Transverse colon (tissue), 4 donors: ENCODE data around the gene SLC25A17. TPM values are rescaled to one million over a fixed set of nuclear protein-coding genes. Genes with fewer than 3 reads are reported as not detected.

Experiments used
- DNase-seq: peaks from one replicate; pipeline ENCODE4 v3.0.0-alpha.2; 2019
- H3K27ac ChIP-seq, 4 donors: fragments of 200-600 bp; sonication (generic); 2 replicates each; pipeline ENCODE4 v1.5.1; 2016 to 2018; ENCODE audit warnings: inconsistent platforms in 4 of 4
- H3K27me3 ChIP-seq: fragments of 200-600 bp; sonication (generic); 2 replicates; pipeline ENCODE4 v1.5.1; 2017; ENCODE audit warnings: inconsistent platforms
- H3K36me3 ChIP-seq, 4 donors: fragments of 200-600 bp; sonication (generic); 2 replicates each; pipeline ENCODE4 v1.5.1; 2017 to 2019; ENCODE audit warnings: inconsistent platforms in 4 of 4
- H3K4me1 ChIP-seq, 4 donors: fragments of 200-600 bp; sonication (generic); 2 replicates each; pipeline ENCODE4 v1.5.1; 2017 to 2020; ENCODE audit warnings: inconsistent platforms in 4 of 4
- H3K4me3 ChIP-seq, 4 donors: fragments of 200-600 bp; sonication (generic); 1 replicate in 1 of 4; 2 replicates in 3 of 4; pipeline versions ENCODE4 v1.5.1 to v1.6.1; 2017 to 2019; ENCODE audit warnings: inconsistent platforms in 4 of 4
- H3K9me3 ChIP-seq, 2 donors: fragments of 200-600 bp; sonication (generic); 2 replicates each; pipeline ENCODE4 v1.5.1; 2017 to 2019; ENCODE audit warnings: inconsistent platforms in 2 of 2
- CTCF ChIP-seq, 5 experiments: fragments of 200-600 bp in 3 of 5; fragments of 450-650 bp in 2 of 5; sonication (generic) in 3 of 5; IDR thresholded peaks; 1 replicate in 2 of 5; 2 replicates in 3 of 5; pipeline ENCODE4 v1.5.1; 2016 to 2017; ENCODE audit warnings: antibody characterized with exemption in 5 of 5, inconsistent platforms in 3 of 5, mild to moderate bottlenecking in 2 of 5, moderate library complexity in 1 of 5
- EP300 ChIP-seq: sonication (generic); formaldehyde crosslinking; IDR thresholded peaks from one replicate; pipeline ENCODE4 v1.6.1; 2017; ENCODE audit warnings: antibody characterized with exemption, low read depth
- POLR2A ChIP-seq: fragments of 450-650 bp; IDR thresholded peaks from one replicate; pipeline ENCODE4 v1.6.1; 2016; ENCODE audit warnings: antibody characterized with exemption, mild to moderate bottlenecking, moderate library complexity
- POLR2AphosphoS5 ChIP-seq, 3 donors: sonication (generic); formaldehyde crosslinking; IDR thresholded peaks; one replicate each; pipeline ENCODE4 v1.6.1; 2016; ENCODE audit warnings: antibody characterized with exemption in 3 of 3
- WGBS, 2 donors: methylation state at CpG; one replicate each; pipeline ENCODE4 v1.1.5; 2018; ENCODE audit warnings: low coverage in 1 of 2; 5-methylcytosine and 5-hydroxymethylcytosine counted together
- in situ Hi-C, 4 donors: fragments of 200-750 bp; cut with MboI; loops; one replicate each; pipeline versions ENCODE4 v1.15.0 to v1.15.1; 2017; ENCODE audit warnings: low sequenced_read_pairs in 3 of 4, low pct_ligation_motif_present in 1 of 4, low pct_unique_long_range_greater_than_20kb in 1 of 4
- intact Hi-C: fragments of 100-400 bp; cut with DNase I; formaldehyde crosslinking; loops from one replicate; pipeline ENCODE4 v1.15.1; 2023; ENCODE audit warnings: low total_unique reads
- total RNA-seq, 4 donors: library from RNA; depleted of rRNA; stranded (reverse); fragments of >200 nt; gene quantifications; one replicate each; pipeline ENCODE4 v1.1.0, GENCODE V29; 2016

SLC25A17 gene
- total RNA-seq, 4 donors from 2014 or later = 8.0 to 20.2 (median 12.5) TPM

DNA sequence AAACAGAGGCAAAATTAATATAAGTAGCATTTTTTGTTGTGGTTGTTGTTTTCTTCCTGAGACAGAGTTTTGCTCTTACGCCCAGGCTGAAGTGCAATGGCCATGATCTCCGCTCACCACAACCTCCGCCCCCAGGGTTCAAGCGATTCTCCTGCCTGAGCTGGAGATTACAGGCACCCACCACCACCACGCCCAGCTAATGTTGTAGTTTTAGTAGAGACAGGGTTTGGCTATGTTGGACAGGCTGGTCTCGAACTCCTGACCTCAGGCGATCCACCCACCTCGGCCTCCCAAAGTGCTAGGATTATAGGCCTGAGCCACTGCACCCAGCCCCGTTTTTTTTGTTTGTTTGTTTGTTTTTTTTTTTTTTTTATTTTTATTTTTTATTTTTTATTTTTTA lies 75.4 kb downstream of the SLC25A17 start:
- TF ChIP-seq POLR2A (no peak), POLR2AphosphoS5 (IDR thresholded peaks at IDR 0.05) (no peak), CTCF (IDR thresholded peaks at IDR 0.05) (no peak), EP300 (no peak)

DNA sequence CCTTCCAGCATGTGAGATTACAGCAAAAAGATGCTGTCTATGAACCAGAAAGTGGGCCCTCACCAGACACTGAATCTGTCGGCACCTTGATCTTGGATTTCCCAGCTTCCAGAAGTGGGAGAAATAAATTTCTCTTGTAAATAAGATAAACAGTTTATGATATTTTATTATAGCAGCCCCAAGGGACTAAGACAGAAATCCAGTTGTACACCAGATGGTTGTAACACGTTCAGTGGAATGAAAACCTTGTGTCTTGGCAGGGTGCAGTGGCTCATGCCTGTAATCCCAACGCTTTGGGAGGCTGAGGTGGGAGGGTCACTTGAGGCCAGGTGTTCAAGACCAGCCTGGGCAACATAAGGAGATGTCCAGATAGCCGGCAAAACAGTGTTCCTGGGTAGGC lies 78.0 kb downstream of the SLC25A17 start:
- Histone ChIP-seq H3K4me1 (no peaks in the 10 kb centered on the region), H3K27me3 (no peaks in the 10 kb centered on the region), H3K4me3 (no peak overlapping the region), H3K27ac (no peak overlapping the region), H3K36me3 (no peaks in the 10 kb centered on the region), H3K9me3 (no peaks in the 10 kb centered on the region)
- TF ChIP-seq POLR2A = no peak
- TF ChIP-seq POLR2AphosphoS5 (IDR thresholded peaks at IDR 0.05) = no peak
- no peak for TF ChIP-seq EP300
- TF ChIP-seq CTCF (IDR thresholded peaks at IDR 0.05) = no peak
- DNase-seq = no peak
- WGBS, 2 donors = 50 to 55% methylated on average over 3 to 4 of the region's 4 CpGs
- in situ Hi-C loops = no loop called here
- intact Hi-C loops = no loop called here

More for the DNA sequence above, 75.4 kb downstream of the SLC25A17 start:
- Histone ChIP-seq H3K27ac (no peak overlapping the region), H3K4me3 (no peak overlapping the region), H3K4me1 (no peaks in the 10 kb centered on the region), H3K27me3 (no peaks in the 10 kb centered on the region), H3K9me3 (no peaks in the 10 kb centered on the region), H3K36me3 (no peaks in the 10 kb centered on the region)
- intact Hi-C loops (no loop called here), in situ Hi-C loops (no loop called here)
- no peak for DNase-seq
- 80 to 87% methylated on average over 2 to 9 of the region's 9 CpGs for WGBS, 2 donors

DNA sequence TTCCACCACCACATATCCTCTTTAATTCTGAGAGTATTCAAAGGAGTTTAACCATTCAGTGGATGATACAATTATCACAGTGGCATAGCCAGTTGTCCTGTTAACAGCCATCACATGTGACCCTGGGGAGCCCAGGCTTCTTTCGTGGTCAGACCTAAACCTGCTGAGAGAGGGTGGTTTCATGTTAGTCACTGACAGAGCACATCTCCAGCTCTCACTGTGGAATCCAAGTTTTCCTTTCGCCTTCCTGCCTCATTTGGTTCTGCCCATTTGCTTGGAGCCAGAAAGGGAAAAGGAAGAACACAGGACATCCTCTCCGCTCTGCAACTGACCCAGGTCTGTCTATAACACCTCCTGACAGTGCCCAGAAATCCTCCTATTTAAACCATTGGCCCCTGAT lies 79.4 kb downstream of the SLC25A17 start:
- Histone ChIP-seq H3K27me3 (no peaks in the 10 kb centered on the region), H3K9me3 (no peaks in the 10 kb centered on the region), H3K27ac (no peak overlapping the region), H3K36me3 (no peaks in the 10 kb centered on the region), H3K4me3 (no peak overlapping the region), H3K4me1 (no peaks in the 10 kb centered on the region)
- no peak for TF ChIP-seq CTCF (IDR thresholded peaks at IDR 0.05)
- no peak for TF ChIP-seq POLR2A
- TF ChIP-seq POLR2AphosphoS5 (IDR thresholded peaks at IDR 0.05) = no peak
- no peak for TF ChIP-seq EP300
- intact Hi-C loops = no loop called here
- WGBS, 2 donors = 72 to 100% methylated on average over 1 to 3 of the region's 3 CpGs
- DNase-seq = no peak
- in situ Hi-C loops = no loop called here

- H3K4me1 ChIP-seq = peaks cover 3 to 25% (median 9%) of the 10 kb centered on the region in 4 donors
- no peaks in the 10 kb centered on the region for H3K9me3 ChIP-seq
- no peaks in the 10 kb centered on the region for H3K27me3 ChIP-seq
- H3K4me3 ChIP-seq = no peak overlapping the region
- no peak overlapping the region for H3K27ac ChIP-seq
- H3K36me3 ChIP-seq = no peaks in the 10 kb centered on the region
- intact Hi-C loops (no loop called here), in situ Hi-C loops (no loop called here)
- 87 to 93% methylated on average over 3 to 4 of the region's 4 CpGs for WGBS, 2 donors
- no peak for DNase-seq
- TF ChIP-seq CTCF (IDR thresholded peaks at IDR 0.05) = no peak
- TF ChIP-seq EP300 = no peak
- no peak for TF ChIP-seq POLR2AphosphoS5 (IDR thresholded peaks at IDR 0.05)
- TF ChIP-seq POLR2A = no peak
These were observed 85.2 kb downstream of the SLC25A17 start for GRCh38 chr22:40733919-40734318.
